IPS-18c (cell line): ENCODE results near the gene CDC25B.

ENCODE experiments used
- H3K4me3 ChIP-seq: 2 replicates; pipeline ENCODE4 v1.7.0; 2013; ENCODE audit warnings: low read depth, mild to moderate bottlenecking, low read length, moderate library complexity; ENCODE audit not compliant: insufficient read depth
- H3K9me3 ChIP-seq: one replicate; pipeline ENCODE4 v1.6.1; 2013; ENCODE audit warnings: mild to moderate bottlenecking, low read length, moderate library complexity; ENCODE audit not compliant: control insufficient read depth, insufficient read depth

Gene CDC25B

GRCh38 chr20:3759884-3760283, 36.2 kb upstream of the CDC25B start:
- Histone ChIP-seq H3K9me3 (peaks cover under 1% of the 10 kb centered on the region), H3K4me3 (no peak overlapping the region)

GRCh38 chr20:3760655-3761348, 35.3 kb upstream of the CDC25B start:
- Histone ChIP-seq H3K9me3 (peaks cover 2% of the 10 kb centered on the region), H3K4me3 (no peak overlapping the region)

- H3K4me3 ChIP-seq = no peak overlapping the region
- H3K9me3 ChIP-seq = peaks cover 4% of the 10 kb centered on the region
Measured at GRCh38 chr20:3763671-3764601, 32.2 kb upstream of the CDC25B start.

DNA sequence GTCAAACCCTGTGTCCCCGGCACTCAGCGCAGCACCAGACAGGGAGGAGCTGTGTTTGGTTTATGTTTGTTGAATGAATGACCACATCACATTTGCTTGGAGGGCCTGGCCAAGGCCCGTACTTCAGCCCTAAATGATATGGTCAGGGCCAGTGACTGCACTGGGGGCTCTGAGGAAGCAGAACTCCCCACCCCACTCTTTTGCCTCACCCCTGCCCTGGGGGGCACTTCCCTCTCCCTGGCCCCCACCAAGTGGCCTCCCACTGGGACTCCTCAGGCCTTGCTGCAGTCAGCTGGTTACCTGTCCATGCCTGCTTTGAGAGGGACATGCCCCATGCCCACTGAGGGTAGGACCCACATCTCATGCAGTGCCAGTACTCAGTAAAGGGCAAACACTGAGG, 31.5 kb upstream of the CDC25B start:
- H3K9me3 ChIP-seq = peaks cover 4% of the 10 kb centered on the region
- no peak overlapping the region for H3K4me3 ChIP-seq

GRCh38 chr20:3765171-3765882, 30.8 kb upstream of the CDC25B start:
- no peak overlapping the region for H3K4me3 ChIP-seq
- peaks cover 4% of the 10 kb centered on the region for H3K9me3 ChIP-seq

GRCh38 chr20:3766422-3767109, 29.5 kb upstream of the CDC25B start:
- Histone ChIP-seq H3K9me3 (peaks cover 4% of the 10 kb centered on the region), H3K4me3 (peak overlapping the region; percentile 82)

DNA sequence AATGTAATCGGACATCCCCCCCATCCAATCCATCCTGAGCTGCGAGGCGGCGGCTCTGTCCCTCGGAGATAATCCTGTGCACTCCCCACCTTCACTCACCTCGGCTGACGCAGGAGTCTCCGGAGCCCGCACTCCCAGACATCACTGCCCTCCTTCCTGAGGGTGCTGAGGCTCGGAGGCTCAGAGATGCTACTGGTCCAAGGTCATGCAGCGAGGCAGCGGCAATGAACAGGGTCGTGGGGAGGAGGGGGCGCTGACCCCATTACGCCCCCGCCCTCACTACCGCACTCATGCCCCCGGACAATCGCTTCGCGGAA, 29.0 kb upstream of the CDC25B start:
- H3K4me3 ChIP-seq = peak overlapping the region; percentile 82
- peaks cover 4% of the 10 kb centered on the region for H3K9me3 ChIP-seq

DNA sequence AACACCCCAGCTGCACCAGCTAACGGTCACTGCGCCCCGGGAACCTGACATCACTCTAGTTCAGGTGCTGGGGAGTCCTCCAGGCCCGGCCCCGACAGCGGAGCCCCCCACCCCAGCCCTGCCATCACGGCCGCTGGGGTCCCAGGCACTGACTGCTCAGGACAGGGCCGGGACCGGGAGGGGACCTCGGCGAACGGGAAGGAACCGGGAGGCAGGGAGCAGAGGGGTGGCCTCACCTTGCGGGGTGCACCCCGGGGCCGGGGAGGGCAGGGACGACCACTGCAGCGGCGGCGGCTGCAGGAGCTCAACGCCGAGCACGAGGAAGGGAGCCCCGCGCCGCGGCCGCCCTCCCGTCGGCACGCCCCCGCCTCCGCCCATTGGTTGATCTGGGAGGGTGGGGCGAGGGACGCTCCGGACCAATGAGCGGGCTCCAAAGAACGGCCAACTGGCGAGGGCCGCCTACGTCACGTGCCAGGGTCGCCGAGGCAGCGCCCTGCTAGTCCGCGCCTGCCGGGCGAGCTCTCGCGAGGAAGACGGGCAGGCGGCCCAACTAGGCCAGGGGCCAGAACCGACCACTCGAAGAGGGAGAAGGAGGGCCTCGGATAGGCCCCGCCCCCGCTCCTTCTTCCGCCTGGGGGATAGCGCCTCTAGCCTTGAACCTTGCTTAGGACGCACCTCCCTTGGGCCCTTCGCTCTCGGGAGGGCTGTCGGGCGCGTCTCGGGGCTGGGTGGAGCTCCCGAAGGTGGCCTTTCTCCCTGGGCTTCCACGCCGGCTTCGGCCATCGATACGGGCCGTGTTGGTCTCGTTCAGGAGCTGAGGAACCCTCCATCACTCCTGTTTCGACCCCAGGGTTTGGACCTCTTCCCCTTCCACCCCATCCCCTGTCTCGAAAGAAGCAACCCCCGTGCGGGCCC, 28.4 kb upstream of the CDC25B start, which contains the start of gene ADISSP:
ADISSP (minus strand) TSS at position 327 of the 915 bp plus-strand sequence. CDS start 7,653 bp downstream, outside the sequence.
- Histone ChIP-seq H3K4me3 (peak within 1 kb of the TSS; percentile 90), H3K9me3 (peaks cover 4% of the 10 kb centered on the region)

DNA sequence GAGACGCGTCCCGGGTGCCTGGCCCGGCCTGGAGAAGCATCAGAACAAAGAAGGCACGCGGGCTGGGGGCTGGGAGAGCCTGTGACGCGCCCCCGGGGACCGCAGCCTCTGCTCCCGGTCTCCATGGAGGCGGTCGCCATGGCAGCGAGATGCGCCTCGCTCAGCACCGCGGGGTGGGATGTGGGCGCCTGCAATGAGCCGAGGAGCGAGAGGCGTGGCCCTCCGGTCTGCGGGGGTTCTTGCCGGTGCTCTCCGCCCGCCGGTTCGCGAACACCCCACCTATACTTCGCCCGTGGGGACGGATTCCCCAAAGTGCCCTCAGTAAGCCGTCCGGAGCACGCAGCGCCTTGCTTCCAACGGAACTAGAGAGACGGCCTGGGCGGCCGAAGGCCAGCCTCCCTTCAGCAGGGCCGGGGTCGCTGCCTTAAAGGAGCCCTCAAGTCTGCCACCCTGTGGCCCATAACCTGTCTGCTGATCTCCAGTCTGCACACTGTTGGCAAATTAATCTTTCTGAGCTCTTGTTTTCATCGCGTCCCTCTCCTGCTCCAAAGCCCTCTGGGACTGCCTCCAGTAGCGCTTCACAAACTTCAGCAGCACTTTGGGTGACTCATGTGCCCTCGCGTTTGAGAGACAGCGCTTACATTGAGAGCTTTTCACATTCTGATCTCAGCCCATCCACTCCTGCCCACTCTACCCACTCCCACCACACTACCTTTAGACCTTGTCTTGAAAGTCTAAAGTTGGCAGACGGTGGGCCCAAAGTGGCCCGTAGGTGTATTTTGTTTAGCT, 27.6 kb upstream of the CDC25B start:
- Histone ChIP-seq H3K9me3 (peaks cover 4% of the 10 kb centered on the region), H3K4me3 (peak overlapping the region; percentile 90)

DNA sequence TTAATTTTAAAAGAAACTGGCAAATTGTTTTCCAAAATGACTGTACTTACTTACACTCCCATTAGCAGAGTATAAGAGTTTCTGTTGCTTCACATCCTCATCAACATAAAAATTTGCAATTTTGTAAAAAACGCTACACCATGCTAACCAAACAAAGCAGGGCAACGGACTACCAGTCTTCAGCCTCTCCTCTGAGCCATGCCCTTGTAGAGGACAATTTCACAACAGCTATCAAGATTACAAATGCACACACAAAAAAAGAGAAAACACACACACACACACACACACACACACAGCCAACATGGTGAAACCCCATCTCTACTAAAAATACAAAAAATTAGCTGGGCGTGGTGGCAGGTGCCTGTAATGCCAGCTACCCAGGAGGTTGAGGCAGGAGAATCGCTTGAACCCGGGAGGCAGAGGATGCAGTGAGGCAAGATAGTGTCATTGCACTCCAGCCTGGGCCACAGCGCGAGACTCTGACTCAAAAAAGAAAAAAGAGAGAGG, 24.5 kb upstream of the CDC25B start:
- H3K4me3 ChIP-seq = no peak overlapping the region
- no peaks in the 10 kb centered on the region for H3K9me3 ChIP-seq

GRCh38 chr20:3775457-3776108, 20.5 kb upstream of the CDC25B start:
- Histone ChIP-seq H3K4me3 (no peak overlapping the region), H3K9me3 (no peaks in the 10 kb centered on the region)

DNA sequence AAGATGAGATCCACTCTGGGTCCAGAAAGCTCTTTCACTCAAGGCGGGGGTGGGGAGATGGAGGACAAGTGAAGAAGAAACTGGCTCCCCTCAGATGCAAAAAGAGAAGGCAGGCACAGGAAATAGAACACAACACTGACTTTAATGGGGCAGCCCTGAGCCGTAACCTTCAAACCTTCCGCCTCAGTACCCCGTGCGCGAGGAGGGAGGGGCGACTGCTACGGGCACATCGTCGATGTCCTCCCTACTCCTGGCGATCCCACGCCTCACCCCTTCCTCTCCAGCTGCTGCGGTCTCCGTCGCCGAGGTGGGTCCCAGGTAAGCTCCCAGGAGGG, 18.8 kb upstream of the CDC25B start:
- Histone ChIP-seq H3K4me3 (peak overlapping the region; percentile 62), H3K9me3 (no peaks in the 10 kb centered on the region)

GRCh38 chr20:3777716-3778629, 18.1 kb upstream of the CDC25B start:
- H3K4me3 ChIP-seq = peak overlapping the region; percentile 62
- no peaks in the 10 kb centered on the region for H3K9me3 ChIP-seq

- H3K4me3 ChIP-seq = no peak overlapping the region; the same call in 1 of the 2 replicates
Measured at GRCh38 chr20:3778976-3779375, 17.1 kb upstream of the CDC25B start.

More at GRCh38 chr20:3778976-3779375, 17.1 kb upstream of the CDC25B start:
- no peaks in the 10 kb centered on the region for H3K9me3 ChIP-seq
